ENCODE data around the gene FBP2. TPM values are rescaled to one million over a fixed set of nuclear protein-coding genes. Genes with fewer than 3 reads are reported as not detected.
"Not testable (repeated sequence)": the region's sequence is repeated elsewhere in the genome, so short reads cannot be mapped to it uniquely, and the experiment has no call there.

FBP2 gene
- total RNA-seq, 1 donor from 2014 or later: not detected

DNA sequence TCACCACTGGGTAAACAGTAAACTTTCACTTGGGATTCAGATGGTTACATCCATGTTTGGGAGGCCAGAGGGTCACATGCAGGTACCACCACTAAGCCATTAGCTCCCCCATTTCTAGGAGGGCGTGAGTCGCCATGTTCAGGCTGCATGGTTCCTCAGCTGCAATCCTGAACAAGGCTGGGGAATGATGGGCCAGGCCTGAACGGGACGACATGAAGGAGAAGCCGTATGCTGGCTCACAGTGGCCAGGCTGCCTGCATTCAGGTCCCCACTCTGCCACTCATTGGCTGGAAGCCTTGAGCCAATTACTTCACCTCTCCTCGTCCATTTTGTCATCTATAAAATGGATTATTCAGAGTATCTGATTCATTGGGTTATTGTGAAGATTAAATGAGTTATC, 9.0 kb upstream of the FBP2 start:
- DNase-seq: no peak
- Mint-ChIP-seq H3K36me3 (ENCODE audit: low read depth) (no peaks in the 10 kb centered on the region), H3K4me1 (peaks cover 4% of the 10 kb centered on the region), H3K27ac (no peak overlapping the region), H3K4me3 (no peak overlapping the region), H3K27me3 (peaks cover 33% of the 10 kb centered on the region), H3K9me3 (no peaks in the 10 kb centered on the region)
- CTCF ChIA-PET: no interaction called here
- TF ChIP-seq, protein P1, sequence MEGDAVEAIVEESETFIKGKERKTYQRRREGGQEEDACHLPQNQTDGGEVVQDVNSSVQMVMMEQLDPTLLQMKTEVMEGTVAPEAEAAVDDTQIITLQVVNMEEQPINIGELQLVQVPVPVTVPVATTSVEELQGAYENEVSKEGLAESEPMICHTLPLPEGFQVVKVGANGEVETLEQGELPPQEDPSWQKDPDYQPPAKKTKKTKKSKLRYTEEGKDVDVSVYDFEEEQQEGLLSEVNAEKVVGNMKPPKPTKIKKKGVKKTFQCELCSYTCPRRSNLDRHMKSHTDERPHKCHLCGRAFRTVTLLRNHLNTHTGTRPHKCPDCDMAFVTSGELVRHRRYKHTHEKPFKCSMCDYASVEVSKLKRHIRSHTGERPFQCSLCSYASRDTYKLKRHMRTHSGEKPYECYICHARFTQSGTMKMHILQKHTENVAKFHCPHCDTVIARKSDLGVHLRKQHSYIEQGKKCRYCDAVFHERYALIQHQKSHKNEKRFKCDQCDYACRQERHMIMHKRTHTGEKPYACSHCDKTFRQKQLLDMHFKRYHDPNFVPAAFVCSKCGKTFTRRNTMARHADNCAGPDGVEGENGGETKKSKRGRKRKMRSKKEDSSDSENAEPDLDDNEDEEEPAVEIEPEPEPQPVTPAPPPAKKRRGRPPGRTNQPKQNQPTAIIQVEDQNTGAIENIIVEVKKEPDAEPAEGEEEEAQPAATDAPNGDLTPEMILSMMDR (IDR thresholded peaks at IDR 0.05): no peak
- POLR2A ChIA-PET: no interaction called here
- ATAC-seq (ENCODE audit: low read depth): no peak
- intact Hi-C loops (cut with micrococcal nuclease): loop anchor here (1.0 kb wide), 1 partner anchor 48 kb away; no protein-coding TSS in a partner anchor

DNA sequence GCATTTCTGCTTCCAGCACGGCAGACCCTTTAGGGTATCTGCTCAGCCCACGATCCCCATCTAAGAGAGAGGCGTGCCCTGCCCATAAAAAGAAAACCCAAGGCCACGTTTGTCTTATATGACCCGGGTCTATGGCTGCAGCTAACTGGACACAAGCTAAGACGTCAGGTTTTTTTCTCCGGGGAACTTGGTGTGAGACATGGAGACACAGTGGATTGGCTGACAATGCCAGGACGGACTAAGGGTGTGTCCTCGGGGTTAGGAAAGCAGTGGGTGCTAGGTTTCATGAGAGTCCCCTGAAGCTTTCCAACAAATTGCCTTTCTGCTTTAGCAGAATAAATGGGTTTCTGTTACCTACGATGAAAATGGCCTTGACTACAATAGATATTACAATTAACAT, 7.1 kb upstream of the FBP2 start:
- ChIA-PET CTCF (no interaction called here), POLR2A (no interaction called here)
- Mint-ChIP-seq H3K9me3 (no peaks in the 10 kb centered on the region), H3K4me3 (no peak overlapping the region), H3K4me1 (peaks cover 4% of the 10 kb centered on the region), H3K36me3 (ENCODE audit: low read depth) (no peaks in the 10 kb centered on the region), H3K27me3 (peaks cover 16% of the 10 kb centered on the region), H3K27ac (no peak overlapping the region)
- TF ChIP-seq, protein P1 (IDR thresholded peaks at IDR 0.05): no peak
- DNase-seq (no peak), ATAC-seq (ENCODE audit: low read depth) (no peak)
- intact Hi-C loops (cut with micrococcal nuclease): no loop called here

DNA sequence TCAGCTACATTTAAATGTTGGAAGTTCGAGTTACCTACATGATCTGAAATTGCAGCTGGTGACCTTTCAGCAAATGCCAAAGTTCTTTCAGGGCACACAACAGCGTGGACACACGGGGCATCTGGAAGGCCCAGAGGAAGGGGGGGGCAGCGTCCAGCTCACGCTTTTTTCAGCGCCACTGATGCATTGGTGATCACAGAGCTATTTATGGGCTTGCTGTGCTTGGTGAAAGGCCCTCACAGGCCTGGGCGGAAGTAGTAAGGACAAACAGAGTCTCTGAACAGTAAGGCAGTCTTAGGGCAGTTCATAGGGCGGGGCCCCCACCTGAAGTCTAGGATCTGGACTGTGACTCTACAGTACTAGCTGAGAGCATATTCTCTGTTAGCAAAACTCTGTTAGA, 6.6 kb upstream of the FBP2 start:
- peaks cover 13% of the 10 kb centered on the region for H3K27me3 Mint-ChIP-seq
- intact Hi-C loops (cut with micrococcal nuclease): no loop called here
- peaks cover 4% of the 10 kb centered on the region for H3K4me1 Mint-ChIP-seq
- no peak for DNase-seq
- TF ChIP-seq, protein P1 (IDR thresholded peaks at IDR 0.05): no peak
- POLR2A ChIA-PET: no interaction called here
- no peaks in the 10 kb centered on the region for H3K9me3 Mint-ChIP-seq
- no peak overlapping the region for H3K4me3 Mint-ChIP-seq
- no peaks in the 10 kb centered on the region for H3K36me3 Mint-ChIP-seq (ENCODE audit: low read depth)
- ATAC-seq (ENCODE audit: low read depth): no peak
- CTCF ChIA-PET: no interaction called here
- H3K27ac Mint-ChIP-seq: no peak overlapping the region

DNA sequence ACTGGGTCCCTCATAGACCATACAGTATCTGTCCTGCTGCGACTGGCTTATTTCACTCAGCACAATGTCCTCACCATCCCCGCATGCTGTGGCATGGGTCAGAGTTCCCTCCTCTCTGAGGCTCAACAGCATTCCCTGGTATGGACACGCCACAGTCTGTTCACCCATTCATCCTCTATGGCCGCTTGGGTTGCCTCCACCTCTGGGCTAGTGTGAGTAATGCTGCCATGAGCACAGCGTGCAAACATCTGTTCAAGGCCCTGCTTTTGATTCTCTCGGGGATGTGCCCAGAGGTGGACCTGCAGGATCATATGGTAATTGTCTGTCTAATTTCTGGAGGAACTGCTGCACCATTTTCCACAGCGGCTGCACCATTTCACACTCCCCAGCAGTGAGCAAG, 5.5 kb upstream of the FBP2 start:
- intact Hi-C loops (cut with micrococcal nuclease): no loop called here
- H3K4me3 Mint-ChIP-seq: no peak overlapping the region
- H3K36me3 Mint-ChIP-seq (ENCODE audit: low read depth): no peaks in the 10 kb centered on the region
- CTCF ChIA-PET: no interaction called here
- peaks cover 5% of the 10 kb centered on the region for H3K27me3 Mint-ChIP-seq
- TF ChIP-seq, protein P1 (IDR thresholded peaks at IDR 0.05): no peak
- no peak overlapping the region for H3K27ac Mint-ChIP-seq
- ATAC-seq (ENCODE audit: low read depth) (no peak), DNase-seq (no peak)
- H3K4me1 Mint-ChIP-seq: peaks cover 4% of the 10 kb centered on the region
- no peaks in the 10 kb centered on the region for H3K9me3 Mint-ChIP-seq
- POLR2A ChIA-PET: no interaction called here

DNA sequence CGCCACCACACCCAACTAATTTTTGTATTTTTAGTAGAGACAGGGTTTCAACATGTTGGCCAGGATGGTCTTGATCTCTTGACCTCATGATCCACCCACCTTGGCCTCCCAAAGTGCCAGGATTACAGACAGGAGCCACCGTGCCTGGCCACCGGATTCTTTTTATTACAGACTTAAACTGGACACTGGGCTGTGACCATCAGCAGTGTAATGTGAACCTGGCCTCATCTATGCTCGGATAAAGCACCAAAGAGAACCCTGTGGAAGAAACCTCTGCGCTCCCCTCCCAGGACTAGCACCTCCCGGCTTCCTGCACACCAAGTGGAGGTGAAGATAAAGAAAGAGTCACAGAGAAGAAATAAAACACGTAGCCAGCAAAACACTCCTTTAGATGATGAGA, 941 bp downstream of the FBP2 start:
- CTCF ChIA-PET; intact Hi-C loops (cut with micrococcal nuclease); H3K4me3 Mint-ChIP-seq; H3K9me3 Mint-ChIP-seq; H3K4me1 Mint-ChIP-seq; ATAC-seq (ENCODE audit: low read depth); H3K27me3 Mint-ChIP-seq; POLR2A ChIA-PET; H3K27ac Mint-ChIP-seq; H3K36me3 Mint-ChIP-seq (ENCODE audit: low read depth); DNase-seq: not testable (repeated sequence)

DNA sequence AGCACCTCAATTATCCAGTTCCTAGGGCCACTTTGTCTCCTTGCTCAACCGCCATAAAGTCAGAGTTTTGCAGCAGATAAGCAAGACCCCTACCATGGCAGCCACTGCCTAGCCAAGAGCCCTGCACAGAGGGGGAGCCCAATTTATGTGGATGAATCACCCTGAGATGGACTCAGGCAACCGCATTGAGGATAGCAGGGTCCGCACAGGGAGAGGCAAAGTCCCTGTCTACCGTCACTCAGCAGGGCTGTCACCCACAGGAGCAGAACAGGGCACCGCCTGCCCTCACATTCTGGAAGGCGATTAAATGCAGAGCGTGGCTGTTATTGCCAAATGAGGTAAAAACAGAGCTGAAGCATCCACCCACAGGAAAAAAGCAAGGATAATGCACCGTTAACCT, 1.7 kb downstream of the FBP2 start:
- ATAC-seq (ENCODE audit: low read depth) (no peak), DNase-seq (no peak)
- Mint-ChIP-seq H3K27ac (no peak overlapping the region), H3K4me1 (no peaks in the 10 kb centered on the region), H3K36me3 (ENCODE audit: low read depth) (no peaks in the 10 kb centered on the region), H3K4me3 (no peak overlapping the region), H3K27me3 (peaks cover 15% of the 10 kb centered on the region), H3K9me3 (no peaks in the 10 kb centered on the region)
- CTCF ChIA-PET: no interaction called here
- TF ChIP-seq, protein P1 (IDR thresholded peaks at IDR 0.05): no peak
- intact Hi-C loops (cut with micrococcal nuclease): no loop called here
- POLR2A ChIA-PET: no interaction called here

DNA sequence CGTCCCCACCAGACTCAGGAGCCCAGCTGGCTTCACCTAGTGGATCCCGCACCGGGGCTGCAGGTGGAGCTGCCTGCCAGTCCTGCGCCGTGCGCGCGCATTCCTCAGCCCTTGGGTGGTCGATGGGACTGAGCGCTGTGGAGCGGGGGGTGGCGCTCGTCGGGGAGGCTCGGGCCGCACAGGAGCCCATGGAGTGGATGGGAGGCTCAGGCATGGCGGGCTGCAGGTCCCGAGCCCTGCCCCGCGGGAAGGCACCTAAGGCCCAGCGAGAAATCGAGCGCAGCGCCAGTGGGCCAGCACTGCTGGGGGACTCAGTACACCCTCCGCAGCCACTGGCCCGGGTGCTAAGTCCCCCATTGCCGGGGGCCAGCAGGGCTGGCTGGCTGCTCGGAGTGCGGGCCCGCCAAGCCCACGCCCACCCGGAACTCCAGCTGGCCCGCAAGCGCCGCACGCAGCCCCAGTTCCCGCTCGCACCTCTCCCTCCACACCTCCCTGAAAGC, 2.5 kb downstream of the FBP2 start:
- not testable (repeated sequence) for H3K4me1 Mint-ChIP-seq; H3K36me3 Mint-ChIP-seq (ENCODE audit: low read depth); ATAC-seq (ENCODE audit: low read depth)

More for the DNA sequence above, 2.5 kb downstream of the FBP2 start:
- H3K27ac Mint-ChIP-seq; intact Hi-C loops (cut with micrococcal nuclease); POLR2A ChIA-PET; H3K4me3 Mint-ChIP-seq; DNase-seq; H3K9me3 Mint-ChIP-seq; CTCF ChIA-PET: not testable (repeated sequence)
- H3K27me3 Mint-ChIP-seq: peaks cover 14% of the 10 kb centered on the region

Data from activated B cell treated with CpG ODN at 0.5 μM for 24 hours (primary cell).